Natural killer cell (primary cell): ENCODE measurements around the gene ZNF367. TPM values are rescaled to one million over a fixed set of nuclear protein-coding genes. Genes with fewer than 3 reads are reported as not detected.
A peak's percentile ranks its signal among the peaks of the same experiment; 100 is the strongest.

Experiments
- ATAC-seq, 3 donors: fragments of 150-1000 bp in 2 of 3; fragments of 200-7000 bp in 1 of 3; cut with Tn5 transposase; 1 replicate in 1 of 3; 2 replicates in 2 of 3; pipeline ENCODE4 v1.10.0; 2021; ENCODE audit warnings: mild to moderate bottlenecking in 2 of 3, moderate library complexity in 2 of 3
- DNase-seq, 2 donors: peaks; one replicate each; pipeline versions ENCODE4 v3.0.0 to v3.0.0-alpha.2; 2013 to 2021; ENCODE audit warnings: mixed read lengths in 1 of 2
- H3K27ac ChIP-seq: one replicate; pipeline ENCODE4 v1.5.1; 2013; ENCODE audit warnings: mild to moderate bottlenecking, low read length
- H3K27me3 ChIP-seq: one replicate; pipeline ENCODE4 v1.6.1; 2013; ENCODE audit warnings: low read length; ENCODE audit not compliant: control insufficient read depth, insufficient read depth
- H3K36me3 ChIP-seq: one replicate; pipeline ENCODE4 v1.6.1; 2013; ENCODE audit warnings: low read length; ENCODE audit not compliant: control insufficient read depth, insufficient read depth
- H3K4me1 ChIP-seq: one replicate; pipeline ENCODE4 v1.6.1; 2013; ENCODE audit warnings: low read length; ENCODE audit not compliant: control insufficient read depth, insufficient read depth
- H3K4me3 ChIP-seq: one replicate; pipeline ENCODE4 v1.5.1; 2013; ENCODE audit warnings: low read length
- H3K9me3 ChIP-seq: one replicate; pipeline ENCODE4 v1.6.1; 2013; ENCODE audit warnings: low read length; ENCODE audit not compliant: control insufficient read depth, insufficient read depth
- H3K27ac Mint-ChIP-seq, 2 donors: one replicate each; pipeline ENCODE4 v1.8.0; 2022; ENCODE audit warnings: mild to moderate bottlenecking in 2 of 2, mixed read lengths in 2 of 2, moderate library complexity in 1 of 2
- H3K27me3 Mint-ChIP-seq, 2 donors: one replicate each; pipeline ENCODE4 v1.8.0; 2022; ENCODE audit warnings: low read depth in 2 of 2, mixed read lengths in 2 of 2
- H3K36me3 Mint-ChIP-seq: one replicate; pipeline ENCODE4 v1.8.0; 2022; ENCODE audit warnings: mixed read lengths
- H3K4me1 Mint-ChIP-seq, 2 donors: one replicate each; pipeline ENCODE4 v1.8.0; 2022; ENCODE audit warnings: mixed read lengths in 2 of 2
- H3K4me3 Mint-ChIP-seq: one replicate; pipeline ENCODE4 v1.8.0; 2022; ENCODE audit warnings: mild to moderate bottlenecking, moderate library complexity, mixed read lengths
- H3K9me3 Mint-ChIP-seq, 2 donors: one replicate each; pipeline ENCODE4 v1.8.0; 2022; ENCODE audit warnings: mixed read lengths in 2 of 2
- CTCF ChIP-seq: fragments of 200-600 bp; IDR thresholded peaks from one replicate; pipeline ENCODE4 v1.8.0; 2022; ENCODE audit warnings: antibody characterized with exemption
- WGBS: methylation state at CpG from one replicate; pipeline ENCODE4 v1.1.7; 2013; ENCODE audit warnings: missing lambda C conversion rate; ENCODE audit not compliant: insufficient coverage; 5-methylcytosine and 5-hydroxymethylcytosine counted together
- intact Hi-C: fragments of 100-400 bp; cut with micrococcal nuclease; formaldehyde crosslinking; loops from one replicate; pipeline ENCODE4 v1.14.2; 2022
- total RNA-seq, 4 donors: library from RNA; stranded (reverse); fragments of 120-200 nt in 1 of 4; gene quantifications; one replicate each; pipeline versions ENCODE4 v1.2.3 to v1.2.4, GENCODE V29; 2013 to 2022

Gene ZNF367
- total RNA-seq, 3 donors from 2014 or later (not counting 1 experiment from before 2014, with no cell fraction given): 4.4 to 6.2 (median 4.5) TPM

DNA sequence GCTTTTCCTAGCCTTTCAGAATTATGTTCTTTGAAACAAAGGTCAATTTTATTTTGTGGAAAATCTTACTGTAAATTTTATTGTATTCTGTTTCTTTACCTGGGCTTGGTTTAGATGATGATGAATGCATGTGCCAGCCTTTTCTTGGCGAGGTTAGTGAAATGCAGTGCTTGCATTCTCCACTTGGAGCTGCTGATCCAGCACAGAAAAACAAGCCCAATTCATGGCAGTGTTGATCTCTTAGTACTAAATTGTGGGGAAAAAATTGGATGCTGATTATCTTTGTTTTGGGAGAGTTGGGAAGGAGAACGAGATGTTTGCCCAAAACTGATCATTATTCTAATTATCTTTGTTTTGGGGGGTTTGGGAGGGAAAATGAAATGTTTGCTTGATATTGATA is 35.5 kb upstream of the ZNF367 start:
- H3K27ac ChIP-seq: no peak overlapping the region
- no peaks in the 10 kb centered on the region for H3K36me3 ChIP-seq
- no peak overlapping the region for H3K4me3 ChIP-seq
- WGBS: 88% methylated on average over 2 of the region's 2 CpGs
- Mint-ChIP-seq H3K4me1 (peaks cover 6 to 25% of the 10 kb centered on the region in 2 donors), H3K27ac (no peak overlapping the region), H3K4me3 (no peak overlapping the region), H3K36me3 (no peaks in the 10 kb centered on the region), H3K9me3 (no peaks in the 10 kb centered on the region), H3K27me3 (peaks cover 10% of the 10 kb centered on the region in 2 donors)
- intact Hi-C loops: loop anchor here (10.0 kb wide), 1 partner anchor 201 kb away; the partner anchor contains the start of gene PRXL2C
- H3K4me1 ChIP-seq: peaks cover 15% of the 10 kb centered on the region
- TF ChIP-seq CTCF: no peak
- no peaks in the 10 kb centered on the region for H3K27me3 ChIP-seq
- DNase-seq (peak in 1 of 2 donors; percentile 30), ATAC-seq (no peak)
- no peaks in the 10 kb centered on the region for H3K9me3 ChIP-seq

GRCh38 chr9:96450613-96451528 is 32.7 kb upstream of the ZNF367 start:
- intact Hi-C loops: loop anchor here (10.0 kb wide), 1 partner anchor 204 kb away; the partner anchor contains the start of gene PRXL2C
- peak in 1 of 2 donors; percentile 74 for DNase-seq
- H3K27me3 Mint-ChIP-seq: peaks cover 14 to 26% of the 10 kb centered on the region in 2 donors

GRCh38 chr9:96449845-96450612 is 31.9 kb upstream of the ZNF367 start, which contains the start of gene HABP4:
Gene HABP4, plus strand, starts transcription at chr9:96450169. Its CDS starts 111 bp downstream, at chr9:96450280.
- Histone ChIP-seq H3K9me3 (no peaks in the 10 kb centered on the region), H3K4me1 (peaks cover 15% of the 10 kb centered on the region), H3K27ac (peak within 1 kb of the TSS; percentile 17), H3K36me3 (no peaks in the 10 kb centered on the region), H3K27me3 (no peaks in the 10 kb centered on the region), H3K4me3 (peak within 1 kb of the TSS; percentile 70)
- DNase-seq: peak; percentile 96 to 97
- H3K36me3 Mint-ChIP-seq: no peaks in the 10 kb centered on the region
- peak within 1 kb of the TSS; percentile 90 for H3K4me3 Mint-ChIP-seq
- under 1% methylated on average over 108 of the region's 108 CpGs for WGBS
- intact Hi-C loops: loop anchor here (1.0 to 10.0 kb wide), 2 partner anchors 32 to 205 kb away; partner anchors contain the start of genes PRXL2C and ZNF367
- peak within 1 kb of the TSS; percentile 32 to 71 for H3K27ac Mint-ChIP-seq
- H3K9me3 Mint-ChIP-seq: no peaks in the 10 kb centered on the region
- ATAC-seq: peak; percentile 94 to 98 (median 94)
- TF ChIP-seq CTCF: no peak
- peaks cover 14 to 28% of the 10 kb centered on the region in 2 donors for H3K27me3 Mint-ChIP-seq
- peaks cover 6 to 25% of the 10 kb centered on the region in 2 donors for H3K4me1 Mint-ChIP-seq

More at GRCh38 chr9:96450613-96451528, 32.7 kb upstream of the ZNF367 start:
- Mint-ChIP-seq H3K4me3 (peak overlapping the region; percentile 90), H3K9me3 (no peaks in the 10 kb centered on the region), H3K36me3 (no peaks in the 10 kb centered on the region), H3K27ac (peak overlapping the region in 1 of 2 donors; percentile 71), H3K4me1 (peaks cover 6 to 25% of the 10 kb centered on the region in 2 donors)
- Histone ChIP-seq H3K9me3 (no peaks in the 10 kb centered on the region), H3K4me3 (peak overlapping the region; percentile 70), H3K36me3 (no peaks in the 10 kb centered on the region), H3K27me3 (no peaks in the 10 kb centered on the region), H3K4me1 (peaks cover 15% of the 10 kb centered on the region), H3K27ac (no peak overlapping the region)
- no peak for TF ChIP-seq CTCF
- ATAC-seq: no peak
- WGBS: under 1% methylated on average over 58 of the region's 63 CpGs
